Stomach (tissue), 9 donors: ENCODE results near the gene GGA1. TPM values are rescaled to one million over a fixed set of nuclear protein-coding genes. Genes with fewer than 3 reads are reported as not detected.

Source experiments
- DNase-seq, 2 donors: peaks; one replicate each; pipeline versions ENCODE4 v3.0.0 to v3.0.0-alpha.2; 2013 to 2019
- H3K27ac ChIP-seq, 5 donors: fragments of 200-600 bp in 4 of 5; sonication (generic) in 4 of 5; one replicate each; pipeline ENCODE4 v1.5.1; 2013 to 2019; ENCODE audit warnings: mild to moderate bottlenecking in 1 of 5, moderate library complexity in 1 of 5
- H3K27me3 ChIP-seq, 3 donors: fragments of 200-600 bp; sonication (generic); one replicate each; pipeline ENCODE4 v1.5.1; 2017 to 2019; ENCODE audit warnings: mixed run types in 1 of 3
- H3K36me3 ChIP-seq, 4 donors: fragments of 200-600 bp; sonication (generic); 1 replicate in 3 of 4; 2 replicates in 1 of 4; pipeline ENCODE4 v1.5.1; 2016 to 2019
- H3K4me1 ChIP-seq, 4 donors: fragments of 200-600 bp; sonication (generic); one replicate each; pipeline ENCODE4 v1.5.1; 2016 to 2019
- H3K4me3 ChIP-seq, 4 donors: fragments of 200-600 bp; sonication (generic) in 3 of 4; one replicate each; pipeline ENCODE4 v1.5.1; 2016 to 2019; ENCODE audit warnings: mild to moderate bottlenecking in 1 of 4
- H3K9me3 ChIP-seq, 4 donors: fragments of 200-600 bp; sonication (generic); one replicate each; pipeline ENCODE4 v1.5.1; 2016 to 2019
- CTCF ChIP-seq, 7 experiments: fragments of 450-650 bp in 4 of 7; fragments of 200-600 bp in 3 of 7; sonication (generic) in 3 of 7; IDR thresholded peaks; one replicate each; pipeline ENCODE4 v1.5.1; 2016 to 2019; ENCODE audit warnings: antibody characterized with exemption in 7 of 7, control low read depth in 2 of 7, mild to moderate bottlenecking in 1 of 7
- EP300 ChIP-seq: sonication (generic); formaldehyde crosslinking; IDR thresholded peaks from one replicate; pipeline ENCODE4 v1.6.1; 2017; ENCODE audit warnings: antibody characterized with exemption
- POLR2A ChIP-seq, 4 donors: fragments of 450-650 bp; IDR thresholded peaks; one replicate each; pipeline ENCODE4 v1.6.1; 2016; ENCODE audit warnings: antibody characterized with exemption in 4 of 4, control low read depth in 2 of 4, mild to moderate bottlenecking in 1 of 4, moderate library complexity in 1 of 4
- POLR2AphosphoS5 ChIP-seq, 3 donors: sonication (generic); formaldehyde crosslinking; IDR thresholded peaks; one replicate each; pipeline ENCODE4 v1.6.1; 2016; ENCODE audit warnings: antibody characterized with exemption in 3 of 3
- WGBS, 5 donors: extraction: QIAGEN DNeasy Blood & Tissue Kit in 3 of 5; methylation state at CpG; one replicate each; pipeline versions ENCODE4 v1.1.5 to v1.1.7; 2013 to 2018; 5-methylcytosine and 5-hydroxymethylcytosine counted together
- intact Hi-C: fragments of 100-400 bp; cut with DNase I; formaldehyde crosslinking; loops from one replicate; pipeline ENCODE4 v1.15.1; 2023; ENCODE audit warnings: low total_unique reads
- polyA plus RNA-seq, 3 donors: library from polyadenylated mRNA; stranded (reverse); fragments of 200-250 nt; gene quantifications; one replicate each; pipeline ENCODE4 v1.2.3, GENCODE V29; 2013
- small RNA-seq, 4 donors: library from RNA; depleted of rRNA; stranded (forward); fragments of <200 nt; gene quantifications; one replicate each; pipeline ENCODE3, GENCODE V24; 2016
- total RNA-seq, 5 donors: library from RNA; depleted of rRNA; stranded (reverse); fragments of >200 nt; gene quantifications; one replicate each; pipeline versions ENCODE4 v1.1.0 to v1.2.3, GENCODE V29; 2014 to 2016
- donor health status: healthy with polysubstance abuse.
- donor health status: Bipolar disorder and iron deficiency.
- donor health status: healthy.

Gene GGA1
- total and polyA plus RNA-seq, 8 donors, result 30.3 to 87.9 (median 45.9) TPM

DNA sequence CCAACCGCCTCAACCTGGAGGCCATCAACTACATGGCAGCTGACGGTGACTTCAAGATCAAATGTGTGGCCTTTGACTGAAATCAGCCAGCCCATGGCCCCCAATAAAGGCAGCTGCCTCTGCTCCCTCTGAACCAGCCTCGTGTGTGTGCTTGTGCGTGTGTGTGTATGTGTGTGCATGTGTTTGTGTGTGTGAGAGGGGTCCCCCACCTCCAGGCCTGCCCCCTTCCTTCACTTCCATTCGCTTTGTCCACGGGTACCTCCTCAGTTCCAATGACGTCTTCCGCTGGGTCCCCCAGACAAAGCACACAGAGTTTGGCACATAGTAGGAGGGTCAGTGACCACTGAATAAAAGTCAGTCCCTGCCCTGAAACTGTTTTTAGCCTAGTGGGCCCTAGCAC, 71.0 kb downstream of the GGA1 start:
- DNase-seq, result no peak
- H3K36me3 ChIP-seq, result peaks cover 3 to 21% (median 10%) of the 10 kb centered on the region in 4 donors
- no peaks in the 10 kb centered on the region for H3K27me3 ChIP-seq
- no peaks in the 10 kb centered on the region for H3K9me3 ChIP-seq
- peaks cover 33 to 60% (median 48%) of the 10 kb centered on the region in 4 donors for H3K4me1 ChIP-seq
- no peak for TF ChIP-seq POLR2AphosphoS5 (IDR thresholded peaks at IDR 0.05)
- no peak overlapping the region for H3K4me3 ChIP-seq
- intact Hi-C loops, result loop anchor here (5.0 kb wide), 1 partner anchor 37 kb away; no protein-coding TSS in a partner anchor
- peak overlapping the region in 1 of 5 donors; percentile 24 for H3K27ac ChIP-seq
- 80 to 93% (median 84%) methylated on average over 8 of the region's 8 CpGs for WGBS, 5 donors

- Histone ChIP-seq H3K36me3 (peaks cover 3 to 21% (median 10%) of the 10 kb centered on the region in 4 donors), H3K27ac (peak overlapping the region in 2 of 5 donors; percentile 24 to 39), H3K4me3 (no peak overlapping the region), H3K9me3 (no peaks in the 10 kb centered on the region), H3K27me3 (no peaks in the 10 kb centered on the region), H3K4me1 (peaks cover 27 to 53% (median 43%) of the 10 kb centered on the region in 4 donors)
- 72 to 85% (median 82%) methylated on average over 7 of the region's 7 CpGs for WGBS, 5 donors
- DNase-seq, result no peak
- intact Hi-C loops, result loop anchor here (5.0 kb wide), 1 partner anchor 38 kb away; no protein-coding TSS in a partner anchor
- TF ChIP-seq POLR2AphosphoS5 (IDR thresholded peaks at IDR 0.05) (no peak), EP300 (no peak), CTCF (IDR thresholded peaks at IDR 0.05) (no peak), POLR2A (IDR thresholded peaks at IDR 0.05) (no peak)
Measured at GRCh38 chr22:37680191-37680851, 71.7 kb downstream of the GGA1 start.

GRCh38 chr22:37681001-37681424, 72.4 kb downstream of the GGA1 start:
- intact Hi-C loops, result loop anchor here (5.0 kb wide), 1 partner anchor 39 kb away; no protein-coding TSS in a partner anchor
- H3K9me3 ChIP-seq, result no peaks in the 10 kb centered on the region
- no peak for DNase-seq
- H3K36me3 ChIP-seq, result peaks cover 3 to 21% (median 10%) of the 10 kb centered on the region in 4 donors
- H3K4me1 ChIP-seq, result peaks cover 30 to 53% (median 43%) of the 10 kb centered on the region in 4 donors
- no peak overlapping the region for H3K4me3 ChIP-seq
- peak overlapping the region in 2 of 5 donors; percentile 15 to 39 for H3K27ac ChIP-seq
- 42 to 82% (median 76%) methylated on average over 2 of the region's 2 CpGs for WGBS, 5 donors
- no peaks in the 10 kb centered on the region for H3K27me3 ChIP-seq
- TF ChIP-seq POLR2AphosphoS5 (IDR thresholded peaks at IDR 0.05) (no peak), CTCF (IDR thresholded peaks at IDR 0.05) (no peak), EP300 (no peak), POLR2A (IDR thresholded peaks at IDR 0.05) (no peak)

DNA sequence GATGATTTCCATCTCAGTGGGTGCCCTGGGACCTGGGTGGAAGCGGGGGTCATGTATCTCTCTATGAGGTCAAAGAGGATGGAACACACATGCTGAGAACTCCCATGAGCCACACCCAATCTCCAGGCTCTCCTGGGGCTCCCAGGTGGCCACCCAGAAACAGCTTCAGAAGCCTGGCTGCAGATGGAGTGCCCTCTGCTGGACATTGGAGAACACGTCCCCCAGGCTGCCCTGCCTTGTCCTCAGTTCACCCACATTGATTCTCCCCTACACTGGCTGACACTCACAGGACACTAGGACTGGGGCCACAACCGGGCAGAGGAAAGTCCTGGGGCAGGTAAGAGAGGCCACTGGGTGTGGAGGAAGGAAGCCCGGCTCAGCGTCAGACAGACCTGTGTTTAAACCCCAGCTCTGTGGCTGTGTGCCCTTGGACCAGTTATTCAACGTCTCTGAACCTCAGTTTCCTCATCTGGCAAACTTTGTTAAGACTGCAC, 73.0 kb downstream of the GGA1 start:
- TF ChIP-seq POLR2AphosphoS5 (IDR thresholded peaks at IDR 0.05), result peak in 1 of 3 donors; percentile 52
- TF ChIP-seq CTCF (IDR thresholded peaks at IDR 0.05), result peak in 5 of 7 experiments; percentile 82 to 90 (median 85)
- TF ChIP-seq POLR2A (IDR thresholded peaks at IDR 0.05), result no peak
- TF ChIP-seq EP300, result no peak
- peaks cover 24 to 48% (median 40%) of the 10 kb centered on the region in 4 donors for H3K4me1 ChIP-seq
- H3K4me3 ChIP-seq, result no peak overlapping the region
- H3K9me3 ChIP-seq, result no peaks in the 10 kb centered on the region
- peak overlapping the region in 1 of 5 donors; percentile 15 for H3K27ac ChIP-seq
- DNase-seq, result peak; percentile 83 to 92
- H3K27me3 ChIP-seq, result no peaks in the 10 kb centered on the region
- H3K36me3 ChIP-seq, result peaks cover 3 to 21% (median 10%) of the 10 kb centered on the region in 4 donors
- 11 to 20% (median 18%) methylated on average over 5 to 6 of the region's 6 CpGs for WGBS, 5 donors
- intact Hi-C loops, result loop anchor here (5.0 kb wide), 1 partner anchor 39 kb away; no protein-coding TSS in a partner anchor

Small RNA genes lying within 50 kb of the gene (small RNA-seq; reads per million reads assigned to genes)
- 0 reads per million in 4 donors for gene RF00017
- gene RN7SL385P, result 0 reads per million in 4 donors

Other genes with a start within 250 kb of the GGA1 start
- under 1 TPM in 2 of 5 donors, not detected in 3; 0.18 to 0.89 TPM for gene ELFN2, start 181.4 kb upstream of the GGA1 start, total RNA-seq
- gene ELFN2, start 181.4 kb upstream of the GGA1 start, polyA plus RNA-seq, result under 1 TPM in 1 of 3 donors, not detected in 2; 0.03 TPM
- gene MFNG, start 122.5 kb upstream of the GGA1 start, total RNA-seq, result 10 to 100 TPM in 3 of 5 donors, 1 to 10 TPM in 2; 1.7 to 86.4 (median 11.2) TPM
- gene MFNG, start 122.5 kb upstream of the GGA1 start, polyA plus RNA-seq, result 10 to 100 TPM in 1 of 3 donors, 1 to 10 TPM in 2; 3.8 to 10.2 (median 6.7) TPM
- gene CARD10, start 89.4 kb upstream of the GGA1 start, total RNA-seq, result 100 to 1,000 TPM in 1 of 5 donors, 10 to 100 TPM in 2, 1 to 10 TPM in 2; 5.5 to 120 (median 28.4) TPM
- gene CARD10, start 89.4 kb upstream of the GGA1 start, polyA plus RNA-seq, result 10 to 100 TPM; 11.3 to 17.8 (median 13.6) TPM
- 100 to 1,000 TPM in 2 of 5 donors, 10 to 100 TPM in 3; 28.6 to 195 (median 66.3) TPM for gene CDC42EP1, start 48.4 kb upstream of the GGA1 start, total RNA-seq
- 100 to 1,000 TPM in 1 of 3 donors, 10 to 100 TPM in 2; 70.2 to 112 (median 90.1) TPM for gene CDC42EP1, start 48.4 kb upstream of the GGA1 start, polyA plus RNA-seq
- 1 to 10 TPM in 1 of 5 donors, not detected in 4; 4.2 TPM for gene LGALS2, start 28.7 kb upstream of the GGA1 start, total RNA-seq
- gene LGALS2, start 28.7 kb upstream of the GGA1 start, polyA plus RNA-seq, result 1 to 10 TPM; 4.1 to 7.1 (median 5.0) TPM
- 100 to 1,000 TPM in 1 of 5 donors, 10 to 100 TPM in 1, 1 to 10 TPM in 2, not detected in 1; 1.6 to 135 (median 7.3) TPM for gene SH3BP1, start 30.8 kb downstream of the GGA1 start, total RNA-seq
- gene SH3BP1, start 30.8 kb downstream of the GGA1 start, polyA plus RNA-seq, result 10 to 100 TPM in 1 of 3 donors, 1 to 10 TPM in 2; 8.7 to 12.8 (median 9.5) TPM
- 10 to 100 TPM in 1 of 5 donors, 1 to 10 TPM in 4; 2.9 to 72.1 (median 5.4) TPM for gene PDXP, start 49.9 kb downstream of the GGA1 start, total RNA-seq
- 10 to 100 TPM in 1 of 3 donors, 1 to 10 TPM in 2; 6.4 to 11.8 (median 8.1) TPM for gene PDXP, start 49.9 kb downstream of the GGA1 start, polyA plus RNA-seq
- gene LGALS1, start 66.8 kb downstream of the GGA1 start, total RNA-seq, result 100 to 1,000 TPM; 235 to 490 (median 312) TPM
- 1,000 to 10,000 TPM in 1 of 3 donors, 100 to 1,000 TPM in 2; 596 to 1,435 (median 703) TPM for gene LGALS1, start 66.8 kb downstream of the GGA1 start, polyA plus RNA-seq
- gene NOL12, start 77.5 kb downstream of the GGA1 start, total RNA-seq, result 10 to 100 TPM in 4 of 5 donors, 1 to 10 TPM in 1; 9.3 to 64.6 (median 41.5) TPM
- gene NOL12, start 77.5 kb downstream of the GGA1 start, polyA plus RNA-seq, result 10 to 100 TPM; 26.6 to 35.4 (median 35.2) TPM
- gene TRIOBP, start 88.2 kb downstream of the GGA1 start, total RNA-seq, result 100 to 1,000 TPM in 2 of 5 donors, 10 to 100 TPM in 3; 70.0 to 355 (median 90.6) TPM
- 10 to 100 TPM; 30.6 to 87.8 (median 70.2) TPM for gene TRIOBP, start 88.2 kb downstream of the GGA1 start, polyA plus RNA-seq
- gene GCAT, start 199.1 kb downstream of the GGA1 start, total RNA-seq, result 100 to 1,000 TPM in 2 of 5 donors, 10 to 100 TPM in 1, under 1 TPM in 1, not detected in 1; 0.45 to 158 (median 60.4) TPM
- gene GCAT, start 199.1 kb downstream of the GGA1 start, polyA plus RNA-seq, result 10 to 100 TPM; 18.2 to 27.2 (median 23.4) TPM
- gene GALR3, start 214.5 kb downstream of the GGA1 start, total RNA-seq, result not detected
- gene GALR3, start 214.5 kb downstream of the GGA1 start, polyA plus RNA-seq, result not detected
- 100 to 1,000 TPM in 1 of 5 donors, 10 to 100 TPM in 3, 1 to 10 TPM in 1; 6.8 to 210 (median 18.3) TPM for gene ANKRD54, start 235.5 kb downstream of the GGA1 start, total RNA-seq
- gene ANKRD54, start 235.5 kb downstream of the GGA1 start, polyA plus RNA-seq, result 10 to 100 TPM; 12.5 to 19.0 (median 14.8) TPM
- 100 to 1,000 TPM; 271 to 452 (median 385) TPM for gene EIF3L, start 240.6 kb downstream of the GGA1 start, total RNA-seq
- gene EIF3L, start 240.6 kb downstream of the GGA1 start, polyA plus RNA-seq, result 100 to 1,000 TPM; 254 to 657 (median 378) TPM